Right atrium auricular region (tissue), 2 donors: ENCODE data around the gene DDX59. TPM values are rescaled to one million over a fixed set of nuclear protein-coding genes. Genes with fewer than 3 reads are reported as not detected.

Experiments
- DNase-seq: peaks from one replicate; pipeline ENCODE4 v3.0.0-alpha.2; 2019; ENCODE audit warnings: low spot score
- H3K27ac ChIP-seq, 2 donors: fragments of 200-600 bp; sonication (generic); 1 replicate in 1 of 2; 2 replicates in 1 of 2; pipeline ENCODE4 v1.5.1; 2016 to 2019
- H3K27me3 ChIP-seq, 2 donors: fragments of 200-600 bp; sonication (generic); one replicate each; pipeline versions ENCODE4 v1.5.1 to v1.6.0; 2017 to 2019
- H3K36me3 ChIP-seq: fragments of 200-600 bp; sonication (generic); one replicate; pipeline ENCODE4 v1.5.1; 2016
- H3K4me1 ChIP-seq, 2 donors: fragments of 200-600 bp; sonication (generic); one replicate each; pipeline versions ENCODE4 v1.5.1 to v1.6.0; 2017 to 2019
- H3K4me3 ChIP-seq, 2 donors: fragments of 200-600 bp; sonication (generic); 1 replicate in 1 of 2; 2 replicates in 1 of 2; pipeline ENCODE4 v1.5.1; 2017 to 2019; ENCODE audit warnings: mild to moderate bottlenecking in 1 of 2, moderate library complexity in 1 of 2
- H3K9me3 ChIP-seq, 2 donors: fragments of 200-600 bp; sonication (generic); one replicate each; pipeline ENCODE4 v1.5.1; 2019
- total RNA-seq, 2 donors: library from RNA; depleted of rRNA; stranded (reverse); fragments of >200 nt; gene quantifications; one replicate each; pipeline ENCODE4 v1.1.0, GENCODE V29; 2016
- TF ChIP-seq, protein P1 (sequence below), 2 donors: fragments of 200-600 bp; sonication (generic); IDR thresholded peaks; one replicate each; pipeline ENCODE4 v1.5.1; 2019; ENCODE audit warnings: antibody characterized with exemption in 2 of 2

Gene DDX59
- total RNA-seq, 2 donors from 2014 or later, result 13.4 to 21.5 TPM

- H3K4me3 ChIP-seq, result no peak overlapping the region
- no peak overlapping the region for H3K27ac ChIP-seq
Observed at GRCh38 chr1:200626853-200627534, 42.7 kb downstream of the DDX59 start.

DNA sequence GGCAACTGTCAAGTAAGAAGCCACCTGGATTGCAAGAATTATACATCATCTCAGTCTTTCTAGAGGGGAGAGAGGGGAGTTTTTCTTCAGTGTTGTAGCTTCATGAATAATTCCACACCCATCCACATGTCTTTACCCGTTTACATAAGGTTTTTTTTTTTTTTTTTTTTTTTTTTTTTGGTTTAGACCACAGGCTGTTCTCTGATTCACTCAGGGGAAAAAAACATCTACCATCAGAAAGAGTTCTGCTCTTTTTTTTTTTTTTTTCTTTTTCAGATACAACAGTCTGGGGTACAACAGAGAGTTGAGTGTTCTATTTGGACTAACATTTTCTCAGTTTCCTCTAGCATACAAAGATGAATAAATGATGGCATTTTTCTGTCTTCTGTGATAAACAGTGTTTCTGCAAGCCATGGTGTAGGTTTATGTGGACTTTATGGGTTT lies 44.3 kb downstream of the DDX59 start:
- TF ChIP-seq, protein P1, sequence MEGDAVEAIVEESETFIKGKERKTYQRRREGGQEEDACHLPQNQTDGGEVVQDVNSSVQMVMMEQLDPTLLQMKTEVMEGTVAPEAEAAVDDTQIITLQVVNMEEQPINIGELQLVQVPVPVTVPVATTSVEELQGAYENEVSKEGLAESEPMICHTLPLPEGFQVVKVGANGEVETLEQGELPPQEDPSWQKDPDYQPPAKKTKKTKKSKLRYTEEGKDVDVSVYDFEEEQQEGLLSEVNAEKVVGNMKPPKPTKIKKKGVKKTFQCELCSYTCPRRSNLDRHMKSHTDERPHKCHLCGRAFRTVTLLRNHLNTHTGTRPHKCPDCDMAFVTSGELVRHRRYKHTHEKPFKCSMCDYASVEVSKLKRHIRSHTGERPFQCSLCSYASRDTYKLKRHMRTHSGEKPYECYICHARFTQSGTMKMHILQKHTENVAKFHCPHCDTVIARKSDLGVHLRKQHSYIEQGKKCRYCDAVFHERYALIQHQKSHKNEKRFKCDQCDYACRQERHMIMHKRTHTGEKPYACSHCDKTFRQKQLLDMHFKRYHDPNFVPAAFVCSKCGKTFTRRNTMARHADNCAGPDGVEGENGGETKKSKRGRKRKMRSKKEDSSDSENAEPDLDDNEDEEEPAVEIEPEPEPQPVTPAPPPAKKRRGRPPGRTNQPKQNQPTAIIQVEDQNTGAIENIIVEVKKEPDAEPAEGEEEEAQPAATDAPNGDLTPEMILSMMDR (IDR thresholded peaks at IDR 0.05), result no peak

More at GRCh38 chr1:200626853-200627534, 42.7 kb downstream of the DDX59 start:
- Histone ChIP-seq H3K9me3 (no peaks in the 10 kb centered on the region), H3K36me3 (no peaks in the 10 kb centered on the region), H3K27me3 (no peaks in the 10 kb centered on the region), H3K4me1 (peaks cover 0 to 6% of the 10 kb centered on the region in 2 donors)
- TF ChIP-seq, protein P1 (IDR thresholded peaks at IDR 0.05), result no peak
- DNase-seq, result no peak

DNA sequence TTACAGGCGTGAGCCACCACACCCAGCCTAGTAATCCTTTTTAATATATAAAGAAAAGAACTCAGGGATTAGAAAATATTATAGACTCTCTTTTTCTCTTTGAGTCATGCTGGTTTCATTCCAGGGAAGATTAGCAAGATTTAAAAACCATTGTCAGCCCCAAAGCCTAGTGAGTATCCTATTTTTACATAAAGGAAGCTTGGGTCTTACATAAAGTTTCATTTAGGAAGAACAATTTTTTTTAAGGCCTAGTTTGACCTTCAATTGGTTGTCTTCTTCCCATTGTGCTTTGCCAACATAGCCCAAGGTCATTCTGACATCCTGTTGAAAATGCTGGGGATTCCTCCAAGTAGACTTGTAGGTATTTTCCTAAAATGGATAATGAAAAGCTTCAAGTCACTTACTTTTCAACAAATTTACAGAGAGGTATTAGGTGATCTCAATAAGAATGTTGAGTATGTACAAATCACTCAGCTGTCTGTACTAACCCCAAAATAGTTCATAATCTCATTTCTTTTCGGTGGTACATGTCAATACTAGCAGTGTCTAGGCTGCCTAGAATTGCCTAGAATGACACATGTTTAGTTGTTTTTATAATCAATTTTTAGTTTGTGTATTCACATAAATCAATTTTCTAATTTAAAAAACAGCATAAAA lies 44.9 kb downstream of the DDX59 start:
- peaks cover 0 to 10% of the 10 kb centered on the region in 2 donors for H3K4me1 ChIP-seq
- H3K36me3 ChIP-seq, result no peaks in the 10 kb centered on the region
- no peak overlapping the region for H3K4me3 ChIP-seq
- no peaks in the 10 kb centered on the region for H3K27me3 ChIP-seq
- no peaks in the 10 kb centered on the region for H3K9me3 ChIP-seq
- no peak overlapping the region for H3K27ac ChIP-seq
- TF ChIP-seq, protein P1 (IDR thresholded peaks at IDR 0.05), result no peak
- DNase-seq, result no peak

More for the DNA sequence above, 44.3 kb downstream of the DDX59 start:
- DNase-seq, result no peak
- H3K27me3 ChIP-seq, result no peaks in the 10 kb centered on the region
- H3K9me3 ChIP-seq, result no peaks in the 10 kb centered on the region
- H3K4me1 ChIP-seq, result peaks cover 0 to 6% of the 10 kb centered on the region in 2 donors
- no peak overlapping the region for H3K4me3 ChIP-seq
- H3K36me3 ChIP-seq, result no peaks in the 10 kb centered on the region
- H3K27ac ChIP-seq, result no peak overlapping the region

DNA sequence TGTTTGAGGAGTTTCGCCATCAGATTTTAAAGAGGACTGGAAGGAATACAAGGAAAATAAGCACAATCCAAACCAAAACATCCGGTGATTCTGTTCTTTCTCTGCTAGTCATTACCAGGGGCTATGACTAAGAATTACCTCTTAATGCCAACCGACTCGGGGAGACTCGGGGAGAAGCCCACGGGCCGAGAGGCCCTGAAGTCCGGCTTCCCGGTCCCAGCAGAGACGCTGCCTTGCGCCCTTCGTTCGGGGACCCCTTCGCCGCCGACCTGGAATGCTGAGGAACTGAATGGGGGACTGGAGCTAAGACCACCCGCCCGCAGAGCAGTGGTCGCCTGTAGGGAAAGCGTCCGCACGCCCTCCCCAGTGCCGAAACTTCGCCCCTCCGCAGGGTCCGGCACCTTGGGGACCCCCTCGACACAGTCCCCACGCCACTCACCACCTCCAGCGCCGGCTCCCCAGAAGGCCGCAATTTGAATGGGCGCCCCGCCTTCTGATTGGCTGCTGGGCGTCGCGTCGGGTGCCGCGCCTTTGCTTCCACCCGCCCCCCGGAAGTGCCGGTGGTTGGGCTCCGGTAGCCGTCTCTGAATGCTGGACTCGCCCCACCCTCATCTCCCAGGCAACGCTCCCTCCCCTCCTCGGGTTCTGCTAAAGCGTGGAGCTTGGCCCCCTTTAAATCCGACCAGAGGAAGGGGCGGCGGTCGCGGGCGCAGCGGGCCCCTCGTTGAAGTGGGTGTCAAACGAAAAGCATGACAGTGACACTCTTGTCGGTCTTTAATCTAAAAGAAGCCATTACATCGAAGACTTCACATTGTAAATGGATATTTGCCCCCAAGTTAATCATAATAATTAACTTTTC lies 49.2 kb downstream of the DDX59 start, which contains the start of gene KIF14:
Gene KIF14, minus strand, starts transcription at position 479 of the 859 bp plus-strand sequence. CDS start 2,028 bp downstream, outside the sequence.
- DNase-seq, result peak; percentile 92
- Histone ChIP-seq H3K4me3 (peak within 1 kb of the TSS; percentile 59 to 65), H3K27me3 (no peaks in the 10 kb centered on the region), H3K36me3 (no peaks in the 10 kb centered on the region), H3K4me1 (peaks cover 0 to 10% of the 10 kb centered on the region in 2 donors), H3K9me3 (no peaks in the 10 kb centered on the region), H3K27ac (peak within 1 kb of the TSS; percentile 18 to 38)
- TF ChIP-seq, protein P1 (IDR thresholded peaks at IDR 0.05), result no peak

- Histone ChIP-seq H3K36me3 (no peaks in the 10 kb centered on the region), H3K4me1 (peaks cover 0 to 8% of the 10 kb centered on the region in 2 donors), H3K27me3 (no peaks in the 10 kb centered on the region), H3K27ac (no peak overlapping the region), H3K4me3 (peak overlapping the region in 1 of 2 donors; percentile 65), H3K9me3 (no peaks in the 10 kb centered on the region)
- TF ChIP-seq, protein P1 (IDR thresholded peaks at IDR 0.05), result no peak
- DNase-seq, result no peak
Observed at GRCh38 chr1:200619894-200620272, 49.8 kb downstream of the DDX59 start.
